IMR-90 (cell line): ENCODE measurements around the gene LCE1E. TPM values are rescaled to one million over a fixed set of nuclear protein-coding genes. Genes with fewer than 3 reads are reported as not detected.

Source experiments
- ATAC-seq: fragments of 200-7000 bp; cut with Tn5 transposase; 2 replicates; pipeline ENCODE4 v1.9.1; 2020; ENCODE audit warnings: low read depth, mild to moderate bottlenecking, moderate library complexity
- BruUV-seq: library from RNA; stranded (reverse); fragments of 400-500 nt; replicated peaks from 2 replicates; lab custom pipeline; 2021; lab: Mats Ljungman, UMichigan
- CTCF ChIA-PET: fragments of 300-600 bp; formaldehyde crosslinking; extraction: SDS; loops from one replicate; lab custom pipeline; 2021; ENCODE audit warnings: antibody characterized with exemption; lab: Yijun Ruan, JAX
- POLR2A ChIA-PET: fragments of 300-600 bp; sonication (Branson Sonifier 250); formaldehyde crosslinking; loops from one replicate; lab custom pipeline; 2022; ENCODE audit warnings: antibody characterized with exemption; ENCODE audit not compliant: unreplicated experiment; lab: Charles Lee
- DNase-seq: peaks from one replicate; pipeline ENCODE4 v3.0.0; 2013
- H2AFZ ChIP-seq: replicated peaks from 2 replicates; pipeline ENCODE3; 2013; ENCODE audit warnings: low read length, mild to moderate bottlenecking; ENCODE audit not compliant: poor library complexity
- H2AK5ac ChIP-seq: 2 replicates; pipeline ENCODE4 v1.6.1; 2013; ENCODE audit warnings: low read depth, low read length, inconsistent platforms
- H2AK9ac ChIP-seq: replicated peaks from 2 replicates; pipeline ENCODE3; 2013; ENCODE audit warnings: mild to moderate bottlenecking, low read depth, low read length, moderate library complexity; ENCODE audit not compliant: poor library complexity
- H2BK120ac ChIP-seq: 2 replicates; pipeline ENCODE4 v1.6.1; 2013; ENCODE audit warnings: low read depth, low read length, inconsistent platforms
- H2BK15ac ChIP-seq: 3 replicates; pipeline ENCODE4 v1.6.1; 2013; ENCODE audit warnings: low read depth, low read length, inconsistent platforms
- H2BK20ac ChIP-seq: 2 replicates; pipeline ENCODE4 v1.6.1; 2013; ENCODE audit warnings: low read depth, mild to moderate bottlenecking, inconsistent platforms, low read length, moderate library complexity
- H2BK5ac ChIP-seq: 2 replicates; pipeline ENCODE4 v1.6.1; 2013; ENCODE audit warnings: mild to moderate bottlenecking, low read depth, low read length, inconsistent platforms; ENCODE audit not compliant: poor library complexity, severe bottlenecking
- H3K14ac ChIP-seq: replicated peaks from 2 replicates; pipeline ENCODE4 v1.6.1; 2013; ENCODE audit warnings: low read depth, low read length, inconsistent platforms
- H3K18ac ChIP-seq: 2 replicates; pipeline ENCODE4 v1.6.1; 2013; ENCODE audit warnings: low read depth, low read length, control low read depth
- H3K23ac ChIP-seq: 2 replicates; pipeline ENCODE4 v1.6.1; 2013; ENCODE audit warnings: low read depth, low read length, inconsistent platforms
- H3K27ac ChIP-seq: 2 replicates; pipeline ENCODE4 v1.5.1; 2013; ENCODE audit warnings: mild to moderate bottlenecking, control low read depth, low read length; ENCODE audit not compliant: insufficient read depth
- H3K27me3 ChIP-seq: 2 replicates; pipeline ENCODE4 v1.6.1; 2013; ENCODE audit warnings: low read length; ENCODE audit not compliant: control insufficient read depth, insufficient read depth
- H3K36me3 ChIP-seq: 2 replicates; pipeline ENCODE4 v1.6.1; 2013; ENCODE audit warnings: low read length, mixed read lengths; ENCODE audit not compliant: control insufficient read depth, insufficient read depth
- H3K4ac ChIP-seq: 2 replicates; pipeline ENCODE4 v1.6.1; 2013; ENCODE audit warnings: low read depth, low read length, inconsistent platforms
- H3K4me1 ChIP-seq: 2 replicates; pipeline ENCODE4 v1.6.1; 2013; ENCODE audit warnings: low read length, mixed read lengths; ENCODE audit not compliant: control insufficient read depth, insufficient read depth
- H3K4me2 ChIP-seq: 2 replicates; pipeline ENCODE4 v1.6.1; 2013; ENCODE audit warnings: low read depth, mild to moderate bottlenecking, control low read depth, low read length, moderate library complexity
- H3K4me3 ChIP-seq: 2 replicates; pipeline ENCODE4 v1.5.1; 2013; ENCODE audit warnings: low read depth, mild to moderate bottlenecking, control low read depth, low read length, moderate library complexity; ENCODE audit not compliant: insufficient read depth
- H3K56ac ChIP-seq: 2 replicates; pipeline ENCODE4 v1.6.1; 2013; ENCODE audit warnings: low read length, inconsistent platforms; ENCODE audit not compliant: insufficient read depth; ENCODE audit errors: extremely low read depth
- H3K79me1 ChIP-seq, 2 experiments: 2 replicates each; pipeline ENCODE4 v1.6.1; 2013; ENCODE audit warnings: low read length in 2 of 2, inconsistent platforms in 1 of 2, low read depth in 1 of 2
- H3K9ac ChIP-seq: 2 replicates; pipeline ENCODE4 v1.6.1; 2013; ENCODE audit warnings: low read depth, low read length, control low read depth
- H3K9me1 ChIP-seq: 2 replicates; pipeline ENCODE4 v1.6.1; 2013; ENCODE audit warnings: low read length, inconsistent platforms; ENCODE audit not compliant: insufficient read depth
- H3K9me3 ChIP-seq: 2 replicates; pipeline ENCODE4 v1.6.1; 2013; ENCODE audit warnings: low read length; ENCODE audit not compliant: control insufficient read depth, insufficient read depth
- H4K20me1 ChIP-seq: 2 replicates; pipeline ENCODE4 v1.6.1; 2013; ENCODE audit warnings: low read length, inconsistent platforms; ENCODE audit not compliant: insufficient read depth
- H4K5ac ChIP-seq: 2 replicates; pipeline ENCODE4 v1.6.1; 2013; ENCODE audit warnings: mild to moderate bottlenecking, low read depth, low read length, control low read depth
- H4K8ac ChIP-seq, 2 experiments: 2 replicates each; pipeline ENCODE4 v1.6.1; 2013; ENCODE audit warnings: low read depth in 2 of 2, low read length in 2 of 2, control low read depth in 1 of 2, inconsistent platforms in 1 of 2
- H4K91ac ChIP-seq: 2 replicates; pipeline ENCODE4 v1.6.1; 2013; ENCODE audit warnings: low read depth, low read length, inconsistent platforms; ENCODE audit not compliant: insufficient read depth
- CEBPB ChIP-seq: IDR thresholded peaks from 2 replicates; pipeline ENCODE4 v1.6.1; 2012; ENCODE audit warnings: low read depth, low read length, improper control_type of control experiment
- CHD1 ChIP-seq: IDR thresholded peaks from 2 replicates; pipeline ENCODE4 v1.6.1; 2012; ENCODE audit warnings: low read depth, low read length, improper control_type of control experiment
- ELK1 ChIP-seq: fragments of 150-350 bp; IDR thresholded peaks from 2 replicates; pipeline ENCODE4 v1.6.1; 2016; ENCODE audit warnings: low read depth, mild to moderate bottlenecking, low read length, moderate library complexity, borderline replicate concordance
- MAZ ChIP-seq: IDR thresholded peaks from 2 replicates; pipeline ENCODE4 v1.6.1; 2012; ENCODE audit warnings: low read depth, mild to moderate bottlenecking, low read length, improper control_type of control experiment, moderate library complexity, borderline replicate concordance
- NFE2L2 ChIP-seq: fragments of 150-350 bp; IDR thresholded peaks from 2 replicates; pipeline ENCODE4 v1.6.1; 2016; ENCODE audit warnings: low read depth, mild to moderate bottlenecking, low read length
- RFX5 ChIP-seq: IDR thresholded peaks from 2 replicates; pipeline ENCODE4 v1.8.0; 2012; ENCODE audit warnings: low read depth, mild to moderate bottlenecking, low read length, moderate library complexity
- SMC3 ChIP-seq: fragments of 150-350 bp; IDR thresholded peaks from 2 replicates; pipeline ENCODE4 v1.6.1; 2016; ENCODE audit warnings: low read depth, mild to moderate bottlenecking, antibody characterized with exemption, low read length, moderate library complexity
- WGBS, 2 experiments: methylation state at CpG; one replicate each; pipeline versions ENCODE4 v1.1.5 to v1.1.7; 2013; ENCODE audit warnings: missing lambda C conversion rate in 2 of 2; ENCODE audit not compliant: insufficient read length in 1 of 2; ENCODE audit errors: extremely low coverage in 2 of 2; 5-methylcytosine and 5-hydroxymethylcytosine counted together
- dilution Hi-C: fragments of 300-500 bp; cut with HindIII; formaldehyde crosslinking; loops from one replicate; pipeline ENCODE4 v1.14.3; 2018; ENCODE audit warnings: low sequenced_read_pairs; ENCODE audit not compliant: unreplicated experiment
- in situ Hi-C: fragments of 300-500 bp; cut with MboI; formaldehyde crosslinking; loops from 3 replicates; pipeline ENCODE4 v1.14.3; 2019; ENCODE audit warnings: low sequenced_read_pairs, inconsistent platforms, mixed read lengths
- intact Hi-C: fragments of 100-400 bp; cut with micrococcal nuclease; formaldehyde crosslinking; loops from 2 replicates; pipeline ENCODE4 v1.10.0; 2022
- polyA plus RNA-seq, 3 experiments: library from polyadenylated mRNA; depleted of rRNA; stranded (reverse); fragments of >200 nt; gene quantifications; 2 replicates each; pipeline ENCODE4 v1.2.3, GENCODE V29; 2012; ENCODE audit warnings: low replicate concordance in 1 of 3
- total RNA-seq: library from RNA; depleted of rRNA; stranded (reverse); fragments of >200 nt; gene quantifications from 2 replicates; pipeline ENCODE4 v1.2.3, GENCODE V29; 2012

LCE1E gene
- total and polyA plus RNA-seq, 2 of the 4 experiments (the other 2 are of a cell fraction) = not detected

- H3K4me2 ChIP-seq = no peak overlapping the region
- no peak overlapping the region for H3K56ac ChIP-seq
- H2BK20ac ChIP-seq = no peak overlapping the region
- H3K14ac ChIP-seq = no peak overlapping the region
- no peak overlapping the region for H2AK9ac ChIP-seq
- H3K4me1 ChIP-seq = no peaks in the 10 kb centered on the region
- H3K27ac ChIP-seq = no peak overlapping the region
- H2BK15ac ChIP-seq = no peak overlapping the region
- BruUV-seq = no TSS peak
- intact Hi-C loops = no loop called here
- H3K4ac ChIP-seq = no peak overlapping the region
- no peak overlapping the region for H2AK5ac ChIP-seq
- in situ Hi-C loops = no loop called here
- ATAC-seq = no peak
- H3K9ac ChIP-seq = no peak overlapping the region
- H3K9me1 ChIP-seq = no peaks in the 10 kb centered on the region
- H4K20me1 ChIP-seq = no peaks in the 10 kb centered on the region
- no peaks in the 10 kb centered on the region; the same call in 1 of the 2 replicates for H3K9me3 ChIP-seq
- H3K79me1 ChIP-seq = no peaks in the 10 kb centered on the region
- no peak overlapping the region for H3K18ac ChIP-seq
- H4K8ac ChIP-seq = no peak overlapping the region
- ChIA-PET CTCF (no interaction called here), POLR2A (no interaction called here)
- no peak overlapping the region for H4K5ac ChIP-seq
- no peak overlapping the region for H2BK120ac ChIP-seq
- no peak overlapping the region for H3K23ac ChIP-seq
- dilution Hi-C loops = no loop called here
- no peaks in the 10 kb centered on the region for H3K36me3 ChIP-seq
- no peak overlapping the region for H4K91ac ChIP-seq
- DNase-seq = no peak
- no peak overlapping the region for H2AFZ ChIP-seq
- H2BK5ac ChIP-seq = no peak overlapping the region
- TF ChIP-seq MAZ = no peak
- no peak for TF ChIP-seq CHD1
- no peak for TF ChIP-seq RFX5
- TF ChIP-seq ELK1 = no peak
- no peak for TF ChIP-seq CEBPB
- no peak for TF ChIP-seq NFE2L2
- TF ChIP-seq SMC3 = no peak
- WGBS, 2 experiments = no CpG with 5 or more reads among the region's 3 CpGs
- no peak overlapping the region for H3K4me3 ChIP-seq
- no peaks in the 10 kb centered on the region for H3K27me3 ChIP-seq
Measured at GRCh38 chr1:152761609-152762213, 24.3 kb upstream of the LCE1E start.
